NCI-H460 (cell line): ENCODE data around the gene SPTLC2. TPM values are rescaled to one million over a fixed set of nuclear protein-coding genes. Genes with fewer than 3 reads are reported as not detected.
"Not testable (repeated sequence)": the region's sequence is repeated elsewhere in the genome, so short reads cannot be mapped to it uniquely, and the experiment has no call there.

Source experiments
- DNase-seq: peaks from one replicate; pipeline ENCODE4 v3.0.0-alpha.2; 2016; ENCODE audit warnings: low read depth; ENCODE audit errors: extremely low read depth
- total RNA-seq: library from RNA; depleted of rRNA; stranded (reverse); fragments of >200 nt; shearing (Covaris generic); gene quantifications from 2 replicates; pipeline ENCODE4 v1.2.3, GENCODE V29; 2014

SPTLC2 gene
- total RNA-seq, 1 experiment from 2014 or later: 9.6 TPM

DNA sequence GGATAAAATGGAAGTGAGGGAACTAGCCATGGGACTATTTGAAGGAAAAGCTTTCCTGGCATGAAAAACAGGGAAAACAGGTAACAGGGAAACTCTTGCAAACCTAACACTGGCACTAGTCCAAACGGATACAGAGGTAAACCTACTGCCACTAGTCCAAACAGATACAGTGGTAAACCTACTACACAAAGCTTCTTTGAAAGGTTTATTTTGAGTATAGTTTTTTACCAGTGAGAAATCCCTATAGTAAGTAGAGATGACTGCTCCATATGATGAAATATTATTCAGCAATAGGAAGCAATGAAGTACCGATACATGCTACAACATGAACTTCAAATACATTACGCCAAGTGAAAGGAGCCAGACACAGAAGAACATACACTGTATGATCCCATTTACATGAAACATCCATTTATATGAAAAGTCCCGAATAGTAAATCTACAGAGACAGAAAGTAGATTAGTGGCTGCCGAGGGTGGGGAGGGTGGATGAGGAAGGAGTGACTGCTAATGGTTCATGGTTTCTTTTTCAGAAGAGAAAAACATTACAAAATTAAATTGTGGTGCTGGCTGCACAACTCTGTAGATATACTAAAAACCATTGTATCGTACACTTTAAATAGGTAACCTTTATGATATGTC is 25.5 kb downstream of the SPTLC2 start:
- no peak for DNase-seq

GRCh38 chr14:77589099-77589498 is 27.3 kb downstream of the SPTLC2 start:
- no peak for DNase-seq

- DNase-seq: not testable (repeated sequence)
Measured at GRCh38 chr14:77588411-77589025, 27.9 kb downstream of the SPTLC2 start.

DNA sequence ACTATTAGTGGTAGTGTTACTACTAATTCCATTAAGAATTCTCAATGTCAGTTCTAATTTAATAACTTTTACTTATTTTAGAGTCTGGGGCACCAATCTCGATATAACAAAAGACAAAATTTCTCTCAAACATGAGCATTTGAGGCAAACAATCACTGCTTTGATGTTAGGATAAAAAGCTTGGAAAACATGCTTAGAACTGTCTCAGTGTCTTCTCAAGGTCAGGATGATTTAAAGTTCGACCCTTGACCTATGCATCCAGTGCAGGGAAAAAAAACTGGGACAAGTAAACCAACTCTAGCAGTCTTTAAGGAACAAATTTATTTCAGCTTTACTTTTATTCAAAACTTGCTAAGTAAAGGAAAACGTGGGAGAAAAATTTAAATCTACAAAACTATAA is 31.1 kb downstream of the SPTLC2 start:
- DNase-seq: no peak

- DNase-seq: no peak
Measured at GRCh38 chr14:77584809-77585208, 31.6 kb downstream of the SPTLC2 start.

GRCh38 chr14:77583657-77584056 is 32.8 kb downstream of the SPTLC2 start:
- no peak for DNase-seq

DNA sequence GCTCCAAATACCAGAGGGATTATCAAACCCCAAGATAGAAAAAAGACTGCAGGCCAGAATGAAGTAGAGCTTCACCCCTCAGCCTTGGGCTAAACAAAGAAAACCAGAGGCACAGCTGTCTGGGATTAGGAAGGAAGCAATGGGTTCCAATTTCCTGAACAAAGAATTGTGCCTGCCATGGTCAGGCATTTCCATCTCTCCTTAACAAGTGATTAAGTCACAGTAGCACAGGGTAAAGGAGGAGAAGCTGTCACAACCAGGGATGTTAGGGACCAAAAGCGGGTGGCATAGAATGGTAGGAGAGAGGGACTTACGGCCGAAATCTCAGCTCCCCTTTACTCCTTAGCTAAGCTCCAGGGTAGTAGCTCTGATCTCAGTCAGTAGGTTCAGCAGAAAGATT is 33.9 kb downstream of the SPTLC2 start:
- DNase-seq: no peak

GRCh38 chr14:77580964-77581505 is 35.4 kb downstream of the SPTLC2 start:
- no peak for DNase-seq

GRCh38 chr14:77580477-77580876 is 36.0 kb downstream of the SPTLC2 start:
- no peak for DNase-seq

DNA sequence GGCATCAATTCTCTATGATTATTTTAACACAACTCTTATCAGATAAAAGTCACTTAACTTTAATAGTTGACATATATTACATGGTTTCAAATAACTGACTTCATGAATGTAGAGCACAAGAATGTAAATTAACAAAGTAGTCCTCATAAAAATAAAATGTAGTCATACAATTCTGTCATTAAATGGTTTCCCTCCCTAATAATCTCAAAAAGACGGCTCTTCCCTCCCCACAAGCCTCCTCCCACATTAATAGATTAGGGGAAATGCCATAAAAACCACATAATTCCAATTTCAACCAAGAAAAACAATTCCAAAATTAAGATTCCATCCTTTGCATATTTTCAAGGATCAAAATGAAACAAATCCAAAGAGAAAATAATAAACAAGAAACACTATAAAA is 36.7 kb downstream of the SPTLC2 start:
- DNase-seq: no peak

GRCh38 chr14:77579065-77579464 is 37.4 kb downstream of the SPTLC2 start:
- DNase-seq: no peak

GRCh38 chr14:77574446-77575115 is 41.9 kb downstream of the SPTLC2 start:
- no peak for DNase-seq

DNA sequence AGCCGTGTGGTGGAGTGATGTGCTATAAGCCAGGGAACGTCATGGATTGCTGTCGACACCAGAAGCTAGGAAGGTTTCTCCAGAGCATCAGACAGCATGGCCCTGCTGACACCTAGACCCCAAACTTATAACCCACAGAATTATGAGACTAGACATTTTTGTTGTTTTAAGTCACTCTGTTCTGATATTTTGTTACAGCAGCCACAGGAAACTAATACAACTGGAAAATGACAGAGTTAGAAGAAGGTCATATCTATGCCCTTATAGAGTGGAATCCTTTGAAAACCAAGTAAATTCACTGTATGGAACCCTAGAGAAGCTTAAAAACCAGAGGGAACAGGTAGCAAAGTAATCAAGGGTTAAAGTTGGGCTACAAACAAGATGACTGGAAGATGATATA is 42.5 kb downstream of the SPTLC2 start:
- DNase-seq: no peak

GRCh38 chr14:77570706-77571268 is 45.6 kb downstream of the SPTLC2 start:
- no peak for DNase-seq

DNA sequence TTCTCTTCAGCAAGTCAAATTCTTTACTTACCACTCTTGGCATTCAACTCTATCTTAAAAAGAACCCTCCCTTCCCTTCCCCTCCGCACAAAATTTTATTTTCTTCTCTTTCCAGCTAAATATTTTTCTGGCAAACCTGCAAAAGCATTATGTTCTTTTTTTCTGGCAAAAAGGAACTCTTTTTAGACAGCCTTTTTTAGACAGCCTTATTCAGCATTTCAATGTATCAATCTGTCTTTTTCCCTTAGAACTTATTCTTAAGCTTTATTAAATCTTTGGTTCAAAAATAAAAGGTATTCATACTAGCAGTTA is 50.5 kb downstream of the SPTLC2 start:
- DNase-seq: no peak

DNA sequence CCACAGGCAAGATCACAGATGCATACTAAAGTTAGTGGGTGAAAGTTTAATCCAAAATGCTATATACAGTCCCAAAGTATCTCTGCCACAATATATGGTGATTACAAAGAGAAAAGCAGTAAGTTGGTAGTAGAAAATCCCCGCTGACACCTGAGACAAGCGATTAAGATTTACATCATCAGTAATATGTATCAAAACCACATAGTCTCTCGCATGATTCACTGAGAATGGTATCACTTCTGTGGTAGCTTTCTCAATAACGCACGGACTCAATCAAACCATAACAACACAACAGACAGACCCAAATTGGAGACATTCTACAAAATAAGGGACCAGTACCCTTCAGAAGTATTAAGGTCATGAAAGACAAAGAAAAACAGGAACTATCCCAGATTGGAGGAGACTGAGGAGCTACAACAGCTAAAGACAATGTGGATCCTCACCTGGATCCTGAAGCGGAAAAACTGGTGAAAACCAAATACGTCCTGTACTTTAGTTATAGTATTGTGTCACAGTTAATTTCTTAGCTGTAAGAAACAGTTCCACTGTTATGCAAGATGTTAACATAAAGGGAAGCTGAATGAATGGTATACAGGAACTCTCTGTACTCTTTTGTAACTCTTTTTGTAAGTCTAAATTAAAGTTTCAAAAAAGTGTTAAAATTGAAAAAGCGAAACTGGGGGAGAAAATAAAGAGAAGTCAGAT is 51.0 kb downstream of the SPTLC2 start:
- no peak for DNase-seq

DNA sequence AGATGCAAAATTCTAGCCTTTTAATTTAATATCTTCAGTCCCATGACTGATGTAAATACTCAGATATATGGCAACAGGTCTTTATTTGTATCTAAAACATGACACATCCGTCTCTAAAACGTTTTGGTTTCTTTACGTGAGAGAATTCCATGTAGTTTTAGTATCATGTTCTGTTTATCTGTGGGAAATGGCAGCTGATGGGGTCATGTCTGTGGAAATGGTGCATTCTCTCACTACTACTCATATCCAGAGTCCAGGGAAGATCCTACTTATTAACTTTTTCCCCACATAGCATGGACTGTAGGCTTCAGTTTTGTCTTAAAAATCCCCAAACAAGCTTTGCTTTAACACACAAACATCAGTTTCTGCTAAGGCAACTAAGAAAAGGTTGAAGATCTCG is 53.8 kb downstream of the SPTLC2 start:
- DNase-seq: no peak

- DNase-seq: no peak
Measured at GRCh38 chr14:77561881-77562280, 54.6 kb downstream of the SPTLC2 start.

- DNase-seq: no peak
Measured at GRCh38 chr14:77559381-77559780, 57.1 kb downstream of the SPTLC2 start.

DNA sequence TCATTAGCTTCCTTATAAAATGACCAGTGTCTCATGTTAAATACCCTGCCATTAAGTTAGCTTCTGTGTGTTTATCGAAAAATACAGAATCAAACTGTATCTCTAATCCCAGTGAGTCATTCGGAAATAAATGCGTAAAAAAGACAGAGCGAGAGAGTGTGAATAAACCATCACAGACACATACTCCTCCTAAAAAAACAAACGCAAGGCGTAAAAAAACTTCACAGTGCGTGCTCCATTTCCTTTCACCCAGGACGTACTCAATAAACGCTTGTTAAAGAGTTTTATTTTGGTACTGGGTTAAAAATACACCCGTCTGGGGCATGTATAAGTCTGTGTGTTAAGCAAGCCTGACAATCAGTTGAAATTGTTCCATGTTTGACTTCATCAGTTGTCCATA is 59.0 kb downstream of the SPTLC2 start:
- DNase-seq: peak; percentile 33

GRCh38 chr14:77556946-77557345 is 59.5 kb downstream of the SPTLC2 start:
- no peak for DNase-seq
